Calu3 (cell line): ENCODE data around the gene SLC45A2. TPM values are rescaled to one million over a fixed set of nuclear protein-coding genes. Genes with fewer than 3 reads are reported as not detected.

Experiments
- BruUV-seq: library from RNA; stranded (reverse); fragments of 400-500 nt; replicated peaks from 2 replicates; lab custom pipeline; 2021; lab: Mats Ljungman, UMichigan
- CTCF ChIA-PET: fragments of 300-600 bp; sonication (Branson Sonifier 250); formaldehyde crosslinking; loops from one replicate; lab custom pipeline; 2022; ENCODE audit warnings: antibody characterized with exemption; lab: Charles Lee
- DNase-seq: peaks from one replicate; pipeline ENCODE4 v3.0.0; 2022
- H3K27ac Mint-ChIP-seq: one replicate; pipeline ENCODE4 v1.8.0; 2022; ENCODE audit warnings: mixed read lengths; ENCODE audit not compliant: unreplicated experiment
- H3K27me3 Mint-ChIP-seq: one replicate; pipeline ENCODE4 v1.8.0; 2022; ENCODE audit warnings: mixed read lengths; ENCODE audit not compliant: unreplicated experiment
- H3K36me3 Mint-ChIP-seq: one replicate; pipeline ENCODE4 v1.8.0; 2022; ENCODE audit warnings: mild to moderate bottlenecking, moderate library complexity, mixed read lengths; ENCODE audit not compliant: insufficient read depth, unreplicated experiment
- H3K4me1 Mint-ChIP-seq: one replicate; pipeline ENCODE4 v1.8.0; 2022; ENCODE audit warnings: mild to moderate bottlenecking, low read depth, mixed read lengths; ENCODE audit not compliant: unreplicated experiment
- H3K4me3 Mint-ChIP-seq: one replicate; pipeline ENCODE4 v1.8.0; 2022; ENCODE audit warnings: mild to moderate bottlenecking, low read depth, moderate library complexity, mixed read lengths; ENCODE audit not compliant: unreplicated experiment
- H3K9me3 Mint-ChIP-seq: one replicate; pipeline ENCODE4 v1.8.0; 2022; ENCODE audit warnings: low read depth, mixed read lengths; ENCODE audit not compliant: unreplicated experiment
- intact Hi-C: fragments of 100-400 bp; cut with micrococcal nuclease; formaldehyde crosslinking; loops from one replicate; pipeline ENCODE4 v1.10.0; 2022; ENCODE audit not compliant: unreplicated experiment
- total RNA-seq: library from RNA; stranded (reverse); gene quantifications from 2 replicates; pipeline ENCODE4 v1.2.3, GENCODE V29; 2022
- TF ChIP-seq, protein P1 (sequence below): fragments of 200-600 bp; IDR thresholded peaks from one replicate; pipeline ENCODE4 v1.8.0; 2022; ENCODE audit warnings: antibody characterized with exemption; ENCODE audit not compliant: unreplicated experiment

Gene SLC45A2
- total RNA-seq, 1 experiment from 2014 or later, result not detected

- Mint-ChIP-seq H3K4me3 (no peak overlapping the region), H3K4me1 (peaks cover 9% of the 10 kb centered on the region), H3K9me3 (peaks cover 5% of the 10 kb centered on the region), H3K36me3 (no peaks in the 10 kb centered on the region), H3K27me3 (no peaks in the 10 kb centered on the region), H3K27ac (no peak overlapping the region)
- intact Hi-C loops, result no loop called here
- DNase-seq, result no peak
- no TSS peak for BruUV-seq
- TF ChIP-seq, protein P1, sequence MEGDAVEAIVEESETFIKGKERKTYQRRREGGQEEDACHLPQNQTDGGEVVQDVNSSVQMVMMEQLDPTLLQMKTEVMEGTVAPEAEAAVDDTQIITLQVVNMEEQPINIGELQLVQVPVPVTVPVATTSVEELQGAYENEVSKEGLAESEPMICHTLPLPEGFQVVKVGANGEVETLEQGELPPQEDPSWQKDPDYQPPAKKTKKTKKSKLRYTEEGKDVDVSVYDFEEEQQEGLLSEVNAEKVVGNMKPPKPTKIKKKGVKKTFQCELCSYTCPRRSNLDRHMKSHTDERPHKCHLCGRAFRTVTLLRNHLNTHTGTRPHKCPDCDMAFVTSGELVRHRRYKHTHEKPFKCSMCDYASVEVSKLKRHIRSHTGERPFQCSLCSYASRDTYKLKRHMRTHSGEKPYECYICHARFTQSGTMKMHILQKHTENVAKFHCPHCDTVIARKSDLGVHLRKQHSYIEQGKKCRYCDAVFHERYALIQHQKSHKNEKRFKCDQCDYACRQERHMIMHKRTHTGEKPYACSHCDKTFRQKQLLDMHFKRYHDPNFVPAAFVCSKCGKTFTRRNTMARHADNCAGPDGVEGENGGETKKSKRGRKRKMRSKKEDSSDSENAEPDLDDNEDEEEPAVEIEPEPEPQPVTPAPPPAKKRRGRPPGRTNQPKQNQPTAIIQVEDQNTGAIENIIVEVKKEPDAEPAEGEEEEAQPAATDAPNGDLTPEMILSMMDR, result no peak
- CTCF ChIA-PET, result no interaction called here
These were observed 79.1 kb downstream of the SLC45A2 start for GRCh38 chr5:33905381-33905780.

GRCh38 chr5:33903118-33903517 is 81.4 kb downstream of the SLC45A2 start:
- Mint-ChIP-seq H3K27me3 (no peaks in the 10 kb centered on the region), H3K4me1 (peaks cover 9% of the 10 kb centered on the region), H3K36me3 (no peaks in the 10 kb centered on the region), H3K27ac (no peak overlapping the region), H3K4me3 (no peak overlapping the region), H3K9me3 (peaks cover 5% of the 10 kb centered on the region)
- peak; percentile 48 for DNase-seq
- CTCF ChIA-PET, result interaction anchor here (1.1 kb wide), 1 partner anchor 9 kb away, joined by 4 read pairs; no protein-coding TSS in a partner anchor
- BruUV-seq, result no TSS peak
- intact Hi-C loops, result no loop called here
- TF ChIP-seq, protein P1, result no peak

- H3K9me3 Mint-ChIP-seq, result peaks cover 8% of the 10 kb centered on the region
- no TSS peak for BruUV-seq
- H3K36me3 Mint-ChIP-seq, result no peaks in the 10 kb centered on the region
- no peaks in the 10 kb centered on the region for H3K27me3 Mint-ChIP-seq
- TF ChIP-seq, protein P1, result no peak
- CTCF ChIA-PET, result interaction anchor here (0.5 to 1.1 kb wide), 2 partner anchors 34 to 972 kb away, joined by 3 read pairs; no protein-coding TSS in a partner anchor
- H3K4me3 Mint-ChIP-seq, result no peak overlapping the region
- no peak overlapping the region for H3K27ac Mint-ChIP-seq
- H3K4me1 Mint-ChIP-seq, result peaks cover 9% of the 10 kb centered on the region
- DNase-seq, result no peak
- intact Hi-C loops, result no loop called here
These were observed 83.3 kb downstream of the SLC45A2 start for GRCh38 chr5:33901156-33901555.

Other genes starting within 250 kb of the SLC45A2 start
- 1.2 TPM in 2 replicates for gene ADAMTS12, start 92.7 kb downstream of the SLC45A2 start, total RNA-seq
- gene RXFP3, start 48.3 kb downstream of the SLC45A2 start, total RNA-seq, result not detected in 2 replicates
- gene AMACR, start 23.4 kb upstream of the SLC45A2 start, total RNA-seq, result 9.1 and 10.7 TPM in 2 replicates
- 1.5 and 2.1 TPM in 2 replicates for gene C1QTNF3, start 58.5 kb upstream of the SLC45A2 start, total RNA-seq